GM21528 (cell line): ENCODE data around the gene CTXND1.
"Not testable (repeated sequence)": the region's sequence is repeated elsewhere in the genome, so short reads cannot be mapped to it uniquely, and the experiment has no call there.

Experiments used
- ATAC-seq: cut with Tn5 transposase; IDR thresholded peaks from one replicate; pipeline ENCODE4 v1.9.1; 2021; ENCODE audit warnings: mild to moderate bottlenecking, moderate library complexity; ENCODE audit not compliant: unreplicated experiment, low FRiP score

The CTXND1 gene

DNA sequence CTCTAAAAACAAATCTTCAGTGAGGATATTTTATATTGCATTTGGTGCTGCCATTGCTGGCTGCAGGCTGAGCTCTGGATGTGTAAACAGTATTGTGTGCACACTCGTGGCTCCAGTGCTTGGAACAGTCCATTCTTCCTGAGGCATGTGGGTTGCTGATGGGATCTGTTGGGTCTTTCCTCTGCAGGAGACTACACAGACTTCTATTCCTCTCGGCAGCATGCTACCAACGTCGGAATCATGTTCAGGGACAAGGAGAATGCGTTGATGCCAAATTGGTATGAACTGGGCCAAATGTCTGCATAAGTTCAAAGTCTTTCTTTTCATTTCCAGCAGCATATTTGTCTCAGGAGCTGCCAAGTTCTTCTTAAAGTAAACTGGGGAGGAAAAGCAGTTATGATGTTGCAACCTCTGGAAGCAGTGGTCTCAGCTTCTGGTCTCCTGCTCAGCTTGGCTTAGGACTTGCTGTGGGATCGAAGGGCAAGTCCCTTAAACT, 89.9 kb downstream of the CTXND1 start:
- ATAC-seq: no peak

- ATAC-seq: no peak
Measured at GRCh38 chr15:80161468-80162016, 90.5 kb downstream of the CTXND1 start.

DNA sequence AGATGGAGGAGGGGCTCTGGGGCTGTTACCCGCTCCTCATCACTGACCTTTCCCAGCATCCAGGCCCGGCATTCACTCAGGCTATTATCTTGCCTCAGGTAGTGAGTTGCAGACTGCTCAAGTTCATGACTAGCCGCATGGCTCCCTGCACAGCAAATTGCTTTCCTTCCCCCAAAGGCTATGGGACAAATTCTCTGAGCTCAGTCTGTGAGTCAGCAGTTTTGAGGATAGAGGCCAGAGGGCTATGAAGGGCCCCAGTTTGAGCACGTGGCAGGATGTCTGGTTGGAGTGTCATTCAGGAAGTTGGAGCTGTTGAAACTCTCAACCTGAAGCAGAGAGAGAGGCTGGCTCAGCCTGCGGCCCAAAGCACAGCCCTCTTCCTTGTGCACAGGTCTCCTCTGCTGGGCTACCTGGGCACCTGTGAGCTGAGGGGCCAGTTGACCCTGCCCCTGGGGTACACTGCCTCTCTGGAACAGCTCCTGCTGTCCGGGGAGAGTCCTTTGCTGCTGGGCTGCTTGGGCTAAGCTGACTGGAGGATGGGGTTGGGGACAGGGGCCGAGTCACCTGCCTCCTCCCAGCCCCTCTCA, 91.3 kb downstream of the CTXND1 start:
- peak; percentile 77 for ATAC-seq

DNA sequence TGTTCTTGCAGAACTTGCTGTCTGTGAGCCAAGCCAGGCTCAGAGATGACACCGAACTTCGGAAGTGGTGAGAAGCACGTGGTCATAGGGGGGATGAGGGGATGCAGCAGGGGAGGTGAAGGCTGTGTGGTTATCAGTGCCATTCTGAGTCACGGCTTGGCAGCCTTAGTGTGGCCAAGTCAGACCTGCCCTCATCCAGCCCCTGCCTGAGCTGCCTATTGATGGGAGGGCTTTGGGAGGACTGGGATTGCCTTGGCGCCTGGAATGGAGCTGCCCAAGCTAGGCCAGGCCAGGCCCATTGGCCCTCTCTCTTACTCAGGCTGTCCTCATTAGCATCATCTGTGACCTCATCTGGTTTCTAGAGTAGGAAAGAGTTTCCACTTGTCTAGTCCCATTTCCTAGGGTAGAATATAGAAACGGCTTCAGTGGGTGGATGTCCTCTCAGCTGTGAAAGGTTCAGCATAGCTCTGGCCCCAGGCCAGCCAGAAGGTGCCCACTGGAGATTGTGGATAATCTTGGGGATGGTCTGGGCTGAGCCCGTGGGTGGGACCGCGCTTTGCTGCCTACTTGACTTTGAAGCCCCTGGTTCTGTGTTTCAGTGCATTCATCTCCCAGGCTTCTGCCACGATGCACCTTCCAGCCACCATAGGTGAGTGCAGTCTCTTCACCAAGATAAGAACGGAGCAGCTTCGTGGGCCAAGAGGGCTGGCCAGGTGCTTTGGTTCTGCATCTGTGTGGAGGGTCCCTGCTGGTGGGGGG, 92.0 kb downstream of the CTXND1 start:
- ATAC-seq: no peak

DNA sequence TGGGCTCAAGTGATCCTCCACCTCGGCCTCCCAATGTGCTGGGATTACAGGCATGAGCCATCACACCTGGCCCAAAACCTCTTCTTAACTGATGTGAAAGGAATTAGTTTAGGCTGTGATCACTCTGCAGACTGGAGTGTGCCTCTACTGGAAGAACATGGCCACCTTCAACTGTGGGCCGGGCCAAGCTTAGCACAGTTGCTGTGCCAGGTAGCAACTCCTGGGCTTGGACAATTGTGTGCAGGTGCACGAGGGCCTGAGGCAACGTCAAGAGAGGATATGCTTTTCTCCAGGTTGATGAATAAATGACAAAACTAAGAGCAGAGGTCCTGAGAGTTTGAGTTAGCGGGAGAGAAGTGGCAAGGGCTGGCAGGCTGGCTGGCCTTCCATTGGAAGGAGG, 92.7 kb downstream of the CTXND1 start:
- no peak for ATAC-seq

GRCh38 chr15:80157215-80157614, 94.8 kb downstream of the CTXND1 start:
- ATAC-seq: no peak

- no peak for ATAC-seq
Measured at GRCh38 chr15:80156176-80156720, 95.8 kb downstream of the CTXND1 start.

DNA sequence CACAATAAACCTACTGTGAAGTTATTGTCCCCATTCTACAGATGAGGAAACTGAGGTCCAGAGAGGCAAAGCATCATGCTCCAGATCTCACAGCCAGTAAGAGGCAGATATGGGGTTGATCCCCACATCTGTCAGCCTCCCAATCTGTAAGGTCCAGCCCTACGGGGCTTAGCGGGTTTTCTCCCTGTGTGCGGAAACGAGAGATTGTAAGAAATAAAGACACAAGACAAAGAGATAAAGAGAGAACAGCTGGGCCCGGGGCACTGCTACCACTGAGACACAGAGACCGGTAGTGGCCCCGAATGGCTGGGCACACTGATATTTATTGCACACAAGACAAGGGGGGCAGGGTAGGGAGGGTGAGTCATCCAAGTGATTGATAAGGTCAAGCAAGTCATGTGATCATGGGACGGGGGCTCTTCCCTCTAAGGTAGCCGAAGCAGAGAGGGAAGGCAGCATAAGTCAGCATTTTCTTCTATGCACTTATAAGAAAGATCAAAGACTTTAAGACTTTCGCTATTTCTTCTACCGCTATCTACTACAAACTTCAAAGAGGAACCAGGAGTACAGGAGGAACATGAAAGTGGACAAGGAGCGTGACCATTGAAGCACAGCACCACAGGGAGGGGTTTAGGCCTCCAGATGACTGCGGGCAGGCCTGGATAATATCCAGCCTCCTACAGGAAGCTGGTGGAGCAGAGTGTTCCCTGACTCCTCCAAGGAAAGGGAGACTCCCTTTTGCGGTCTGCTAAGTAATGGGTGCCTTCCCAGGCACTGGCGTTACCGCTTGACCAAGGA, 96.4 kb downstream of the CTXND1 start:
- not testable (repeated sequence) for ATAC-seq

GRCh38 chr15:80155001-80155377, 97.0 kb downstream of the CTXND1 start:
- no peak for ATAC-seq

GRCh38 chr15:80154336-80154735, 97.7 kb downstream of the CTXND1 start:
- no peak for ATAC-seq

GRCh38 chr15:80153900-80154299, 98.1 kb downstream of the CTXND1 start:
- ATAC-seq: no peak

GRCh38 chr15:80152896-80153876, 98.8 kb downstream of the CTXND1 start, which contains the start of gene FAH:
Gene FAH, plus strand, starts transcription at chr15:80152999. Its CDS starts 56 bp downstream, at chr15:80153055.
- ATAC-seq: peak; percentile 52

DNA sequence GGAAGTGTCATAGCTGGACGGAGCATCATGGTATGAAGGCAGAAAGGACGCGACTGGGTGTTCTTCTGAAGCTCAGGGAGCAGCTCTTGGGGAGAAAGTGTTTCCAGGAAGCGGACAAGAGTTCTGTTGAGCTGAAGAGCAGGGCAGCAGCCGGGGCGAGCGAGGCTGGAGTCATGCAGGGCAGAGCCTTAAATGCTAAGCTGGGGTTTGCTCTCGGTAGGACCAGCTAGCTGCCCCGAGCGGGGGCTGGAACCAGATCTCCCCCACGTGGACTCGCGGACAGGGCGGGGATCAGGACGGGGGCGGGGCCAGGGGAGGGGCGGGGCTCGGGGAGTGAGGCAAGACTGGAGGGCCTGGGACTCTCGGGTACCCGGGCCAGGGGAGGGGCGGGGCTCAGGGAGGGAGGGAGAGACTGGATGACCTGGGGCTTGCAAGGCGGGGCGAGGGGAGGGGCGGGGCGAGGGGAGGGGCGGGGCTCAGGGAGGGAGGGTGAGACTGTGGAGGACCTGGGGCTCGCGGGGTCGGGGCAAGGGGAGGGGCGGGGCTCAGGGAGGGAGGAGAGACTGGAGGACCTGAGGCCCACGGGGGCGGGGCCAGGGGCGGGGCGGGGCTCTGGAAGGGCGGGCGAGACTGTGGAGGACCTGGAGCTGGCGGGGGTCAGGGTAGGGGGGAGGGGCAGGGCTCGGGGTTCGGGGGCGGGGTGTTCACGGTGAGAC, 99.7 kb downstream of the CTXND1 start:
- peak; percentile 39 for ATAC-seq

DNA sequence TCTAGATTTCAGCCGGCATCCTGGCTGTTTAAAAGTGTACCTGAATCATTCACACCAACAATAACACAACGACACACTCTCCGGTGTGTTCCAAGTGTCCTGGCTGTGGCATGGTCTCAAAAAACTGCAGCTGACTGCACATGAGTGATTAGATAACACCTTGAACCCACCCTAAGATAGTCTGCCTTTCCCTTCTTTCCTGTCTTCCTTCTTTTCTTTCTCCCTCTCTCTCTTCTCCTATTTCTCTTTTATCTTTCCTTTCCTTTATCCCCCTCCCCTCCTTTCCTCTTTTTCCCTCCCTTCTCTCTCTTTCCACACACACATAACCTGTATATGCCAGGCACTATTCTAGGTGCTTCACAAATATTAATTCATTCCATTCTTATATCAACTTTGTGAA, 100.4 kb downstream of the CTXND1 start:
- ATAC-seq: no peak

- ATAC-seq: no peak
Measured at GRCh38 chr15:80151148-80151547, 100.9 kb downstream of the CTXND1 start.
